PFSK-1 (cell line): Measurements from ENCODE around the gene PRKAG2.

ENCODE experiments used
- FOXP2 ChIP-seq: optimal IDR thresholded peaks from 2 replicates; pipeline ENCODE3; 2011; ENCODE audit warnings: borderline replicate concordance, control low read depth, inconsistent platforms; ENCODE audit not compliant: insufficient read depth; ENCODE audit errors: extremely low read length, extremely low read depth
- POLR2AphosphoS5 ChIP-seq: IDR thresholded peaks from 2 replicates; pipeline ENCODE4 v1.6.1; 2012; ENCODE audit warnings: low read depth, mild to moderate bottlenecking, control low read depth, low read length, moderate library complexity
- SIN3A ChIP-seq: IDR thresholded peaks from 2 replicates; pipeline ENCODE4 v1.6.1; 2012; ENCODE audit warnings: mild to moderate bottlenecking, low read length, moderate library complexity, borderline replicate concordance; ENCODE audit not compliant: insufficient read depth
- TAF1 ChIP-seq: IDR thresholded peaks from 2 replicates; pipeline ENCODE4 v1.6.1; 2012; ENCODE audit warnings: low read length, control low read depth, borderline replicate concordance; ENCODE audit not compliant: insufficient read depth
- TF ChIP-seq, protein P1 (sequence below), 2 experiments: IDR thresholded peaks; 2 replicates each; pipeline versions ENCODE4 v1.6.1 to v1.8.0; 2011 to 2012; ENCODE audit warnings: low read depth in 2 of 2, low read length in 2 of 2, control low read depth in 1 of 2, inconsistent platforms in 1 of 2, mild to moderate bottlenecking in 1 of 2, moderate library complexity in 1 of 2; ENCODE audit not compliant: insufficient read depth in 1 of 2

The PRKAG2 gene

DNA sequence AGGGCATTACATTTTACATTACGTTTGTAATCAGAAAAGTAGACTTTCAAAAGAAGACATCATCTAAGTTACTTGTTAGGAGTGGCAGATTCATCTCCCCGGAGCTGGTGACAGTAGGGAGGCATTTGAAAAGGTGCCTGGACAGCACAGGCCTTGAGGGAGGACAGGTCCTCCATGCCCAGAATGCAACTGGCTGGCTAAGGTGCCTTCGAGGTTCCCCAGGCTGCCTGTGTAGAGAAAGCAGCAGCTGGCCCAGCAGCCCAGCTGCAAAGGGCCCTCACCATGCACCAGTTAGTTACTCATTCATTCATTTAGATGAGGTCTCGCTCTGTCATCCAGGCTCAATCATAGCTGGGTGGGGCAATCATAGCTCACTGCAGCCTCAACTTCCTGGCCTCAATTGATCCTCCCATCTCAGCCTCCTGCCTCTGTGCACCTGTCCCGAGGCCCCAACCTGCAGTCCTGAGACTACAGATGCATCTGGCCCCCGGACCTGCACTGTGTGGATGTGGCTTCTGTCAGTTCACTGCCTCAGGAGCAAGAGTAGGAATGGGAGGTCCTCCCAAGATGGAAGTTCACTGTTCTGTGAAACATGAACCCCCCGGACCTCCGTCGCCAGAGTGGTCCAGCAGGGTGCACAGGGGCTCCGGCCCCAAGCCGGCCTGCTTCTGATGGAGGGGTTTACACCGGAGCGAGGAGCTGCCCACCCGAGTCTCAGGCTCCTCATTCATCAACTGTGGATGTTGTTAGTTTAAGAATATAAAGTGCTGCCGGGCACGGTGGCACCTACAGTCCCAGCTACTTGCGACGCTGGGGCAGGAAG lies 36.6 kb downstream of the PRKAG2 start:
- no peak for TF ChIP-seq POLR2AphosphoS5

DNA sequence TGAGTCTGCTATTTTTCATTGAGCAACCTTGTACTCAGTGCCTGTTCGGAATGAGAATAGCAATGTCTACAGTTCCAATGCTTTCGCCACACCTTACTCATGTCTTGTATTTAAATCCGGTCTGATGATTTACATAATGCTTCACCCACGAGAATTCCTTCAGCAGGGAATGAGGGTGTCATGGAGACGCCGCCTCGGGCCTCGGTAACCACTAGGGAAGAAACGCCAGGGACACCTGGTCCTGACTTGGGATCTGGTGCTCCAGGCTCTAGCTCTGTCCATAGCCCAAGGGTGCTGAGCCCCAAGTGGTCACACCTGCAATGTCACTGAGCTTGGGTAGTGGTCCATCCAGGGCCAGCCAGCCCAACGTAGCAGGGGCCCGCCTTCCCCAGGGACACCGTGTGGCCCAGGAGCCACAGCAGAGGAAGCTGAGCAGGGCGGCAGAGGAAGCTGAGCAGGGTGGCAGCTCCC lies 37.4 kb downstream of the PRKAG2 start:
- TF ChIP-seq FOXP2 (no peak), SIN3A (no peak), TAF1 (no peak), POLR2AphosphoS5 (no peak)
- TF ChIP-seq, protein P1, sequence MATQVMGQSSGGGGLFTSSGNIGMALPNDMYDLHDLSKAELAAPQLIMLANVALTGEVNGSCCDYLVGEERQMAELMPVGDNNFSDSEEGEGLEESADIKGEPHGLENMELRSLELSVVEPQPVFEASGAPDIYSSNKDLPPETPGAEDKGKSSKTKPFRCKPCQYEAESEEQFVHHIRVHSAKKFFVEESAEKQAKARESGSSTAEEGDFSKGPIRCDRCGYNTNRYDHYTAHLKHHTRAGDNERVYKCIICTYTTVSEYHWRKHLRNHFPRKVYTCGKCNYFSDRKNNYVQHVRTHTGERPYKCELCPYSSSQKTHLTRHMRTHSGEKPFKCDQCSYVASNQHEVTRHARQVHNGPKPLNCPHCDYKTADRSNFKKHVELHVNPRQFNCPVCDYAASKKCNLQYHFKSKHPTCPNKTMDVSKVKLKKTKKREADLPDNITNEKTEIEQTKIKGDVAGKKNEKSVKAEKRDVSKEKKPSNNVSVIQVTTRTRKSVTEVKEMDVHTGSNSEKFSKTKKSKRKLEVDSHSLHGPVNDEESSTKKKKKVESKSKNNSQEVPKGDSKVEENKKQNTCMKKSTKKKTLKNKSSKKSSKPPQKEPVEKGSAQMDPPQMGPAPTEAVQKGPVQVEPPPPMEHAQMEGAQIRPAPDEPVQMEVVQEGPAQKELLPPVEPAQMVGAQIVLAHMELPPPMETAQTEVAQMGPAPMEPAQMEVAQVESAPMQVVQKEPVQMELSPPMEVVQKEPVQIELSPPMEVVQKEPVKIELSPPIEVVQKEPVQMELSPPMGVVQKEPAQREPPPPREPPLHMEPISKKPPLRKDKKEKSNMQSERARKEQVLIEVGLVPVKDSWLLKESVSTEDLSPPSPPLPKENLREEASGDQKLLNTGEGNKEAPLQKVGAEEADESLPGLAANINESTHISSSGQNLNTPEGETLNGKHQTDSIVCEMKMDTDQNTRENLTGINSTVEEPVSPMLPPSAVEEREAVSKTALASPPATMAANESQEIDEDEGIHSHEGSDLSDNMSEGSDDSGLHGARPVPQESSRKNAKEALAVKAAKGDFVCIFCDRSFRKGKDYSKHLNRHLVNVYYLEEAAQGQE (IDR thresholded peaks at IDR 0.05; ENCODE audit: insufficient read depth in 1 of 2, low read depth in 2 of 2, low read length in 2 of 2) = no peak

DNA sequence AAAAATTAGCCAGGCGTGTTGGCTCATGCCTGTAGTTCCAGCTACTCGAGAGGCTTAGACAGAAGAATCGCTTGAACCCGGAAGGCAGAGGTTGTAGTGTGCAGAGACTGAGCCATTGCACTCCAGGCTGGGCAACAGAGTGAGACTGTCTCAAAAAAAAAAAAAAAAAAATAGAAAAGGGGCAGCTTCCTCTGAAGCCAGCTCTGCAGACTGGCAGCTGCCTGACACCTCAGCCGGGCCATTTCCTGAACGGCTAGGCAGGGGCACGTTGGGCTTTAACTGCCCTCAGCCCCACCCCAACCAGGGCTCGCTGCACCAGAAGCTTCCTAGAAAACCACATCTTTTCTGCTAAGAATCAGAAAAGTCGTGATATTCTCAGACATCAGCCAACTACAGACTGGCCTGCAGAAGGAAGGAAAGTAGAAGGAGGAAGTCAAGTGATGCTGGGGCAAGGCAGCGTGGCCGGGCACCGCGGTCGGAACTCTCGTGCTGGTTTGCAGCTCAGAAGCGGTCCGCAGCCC lies 38.0 kb downstream of the PRKAG2 start:
- TF ChIP-seq SIN3A (no peak), FOXP2 (no peak), POLR2AphosphoS5 (no peak), TAF1 (no peak)
- TF ChIP-seq, protein P1 (IDR thresholded peaks at IDR 0.05; ENCODE audit: insufficient read depth in 1 of 2, low read depth in 2 of 2, low read length in 2 of 2) = no peak

DNA sequence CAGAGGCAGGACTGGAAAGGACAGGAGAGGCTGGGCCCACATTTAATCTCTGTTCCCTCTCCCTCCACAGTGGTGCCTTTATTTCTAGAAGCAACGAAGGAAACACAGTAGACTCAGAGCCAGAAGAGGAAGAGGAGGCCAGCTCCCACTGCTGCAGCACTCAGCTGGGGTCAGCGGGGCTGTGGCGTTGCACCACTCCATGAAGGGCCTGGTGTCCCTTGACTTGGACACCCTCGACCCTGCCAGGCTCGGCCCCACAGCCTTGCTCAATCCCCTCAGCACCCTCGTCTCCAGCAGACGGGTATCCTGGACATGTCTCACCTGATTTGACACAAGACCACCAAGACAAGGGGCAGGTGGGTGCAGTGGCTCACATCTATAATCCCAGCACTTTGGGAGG lies 38.8 kb downstream of the PRKAG2 start:
- TF ChIP-seq SIN3A (no peak), TAF1 (no peak), POLR2AphosphoS5 (no peak), FOXP2 (no peak)
- TF ChIP-seq, protein P1 (IDR thresholded peaks at IDR 0.05; ENCODE audit: insufficient read depth in 1 of 2, low read depth in 2 of 2, low read length in 2 of 2) = no peak

- TF ChIP-seq, protein P1 (IDR thresholded peaks at IDR 0.05; ENCODE audit: insufficient read depth in 1 of 2, low read depth in 2 of 2, low read length in 2 of 2) = no peak
- no peak for TF ChIP-seq TAF1
- TF ChIP-seq POLR2AphosphoS5 = no peak
- no peak for TF ChIP-seq SIN3A
- TF ChIP-seq FOXP2 = no peak
These were observed 39.5 kb downstream of the PRKAG2 start for GRCh38 chr7:151837285-151838042.
